ENCODE results near the gene RPS6KA5. TPM values are rescaled to one million over a fixed set of nuclear protein-coding genes. Genes with fewer than 3 reads are reported as not detected.
"Not testable (repeated sequence)": the region's sequence is repeated elsewhere in the genome, so short reads cannot be mapped to it uniquely, and the experiment has no call there.

RPS6KA5 gene
- total RNA-seq, 2 donors from 2014 or later, result 5.3 to 9.6 TPM

- no peaks in the 10 kb centered on the region for H3K9me3 ChIP-seq
- no peak overlapping the region for H3K27ac ChIP-seq
- H3K36me3 ChIP-seq, result no peaks in the 10 kb centered on the region
- TF ChIP-seq CTCF (IDR thresholded peaks at IDR 0.05), result no peak
- H3K27me3 ChIP-seq, result no peaks in the 10 kb centered on the region
- no peak overlapping the region for H3K4me3 ChIP-seq
- DNase-seq (ENCODE audit: low spot score), result no peak
- peaks cover 0 to 9% of the 10 kb centered on the region in 2 donors for H3K4me1 ChIP-seq
Observed at GRCh38 chr14:91032248-91032647, 28.2 kb downstream of the RPS6KA5 start.

GRCh38 chr14:91031666-91032065, 28.8 kb downstream of the RPS6KA5 start:
- no peak overlapping the region for H3K4me3 ChIP-seq
- peaks cover 0 to 9% of the 10 kb centered on the region in 2 donors for H3K4me1 ChIP-seq
- no peak for DNase-seq (ENCODE audit: low spot score)
- no peak overlapping the region for H3K27ac ChIP-seq
- H3K27me3 ChIP-seq, result no peaks in the 10 kb centered on the region
- no peaks in the 10 kb centered on the region for H3K9me3 ChIP-seq
- no peaks in the 10 kb centered on the region for H3K36me3 ChIP-seq
- no peak for TF ChIP-seq CTCF (IDR thresholded peaks at IDR 0.05)

DNA sequence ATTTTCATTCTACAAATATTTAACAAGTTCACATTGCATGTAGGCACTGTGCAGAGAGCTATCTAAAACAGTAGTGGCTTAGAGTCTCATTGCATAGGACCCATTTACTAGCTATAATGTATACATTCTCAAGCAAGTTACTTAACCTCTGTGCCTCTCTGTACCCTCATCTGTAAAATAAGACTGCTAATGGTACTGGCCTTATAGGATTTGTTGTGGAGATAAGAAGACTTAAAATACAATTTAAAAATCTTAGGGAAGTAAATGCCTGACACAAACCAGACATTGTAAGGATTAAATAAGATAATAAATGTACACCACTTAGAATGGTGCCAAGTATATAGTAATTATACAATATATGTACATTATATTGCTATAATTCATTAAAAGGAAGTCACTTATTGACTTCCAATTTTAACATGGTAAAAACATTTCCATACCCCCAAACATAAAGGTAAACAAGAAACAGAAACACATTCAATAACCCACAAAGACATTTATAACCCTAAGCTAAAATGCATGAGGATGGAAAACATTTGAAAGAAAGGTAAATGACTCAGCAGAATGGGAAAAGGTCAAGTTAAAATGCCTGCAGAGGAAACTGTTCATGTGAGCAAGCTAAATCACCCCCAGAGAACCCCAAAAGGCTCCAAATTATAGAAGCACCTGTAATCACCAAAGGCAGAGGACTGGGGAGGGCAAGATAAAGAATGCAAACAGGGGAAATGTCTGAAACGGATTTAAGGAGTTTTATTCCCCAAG, 30.8 kb downstream of the RPS6KA5 start:
- Histone ChIP-seq H3K4me3 (no peak overlapping the region), H3K36me3 (no peaks in the 10 kb centered on the region), H3K4me1 (peaks cover 0 to 9% of the 10 kb centered on the region in 2 donors), H3K27me3 (no peaks in the 10 kb centered on the region), H3K27ac (no peak overlapping the region), H3K9me3 (no peaks in the 10 kb centered on the region)
- DNase-seq (ENCODE audit: low spot score), result no peak
- TF ChIP-seq CTCF (IDR thresholded peaks at IDR 0.05), result no peak

DNA sequence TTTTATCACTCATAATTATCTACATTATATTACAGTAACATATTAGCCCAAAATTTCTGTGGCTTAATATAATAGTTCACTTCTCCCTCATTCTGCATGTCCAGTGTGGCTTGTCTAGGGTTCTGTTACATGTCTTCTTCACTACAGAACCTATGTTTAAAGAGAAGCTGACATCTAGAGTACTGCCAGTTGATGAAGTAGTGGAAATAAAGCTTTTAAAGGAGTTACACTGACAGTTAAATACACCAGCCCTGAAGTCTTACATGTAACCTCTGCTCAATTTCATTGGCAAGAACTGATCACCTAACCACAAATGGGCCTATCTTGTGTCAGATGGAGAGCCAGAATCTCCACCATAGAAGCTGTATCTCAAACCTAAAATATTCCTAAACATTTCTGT, 32.9 kb downstream of the RPS6KA5 start:
- DNase-seq (ENCODE audit: low spot score), result no peak
- no peak for TF ChIP-seq CTCF (IDR thresholded peaks at IDR 0.05)
- H3K4me1 ChIP-seq, result peaks cover 0 to 9% of the 10 kb centered on the region in 2 donors
- H3K4me3 ChIP-seq, result no peak overlapping the region
- H3K27me3 ChIP-seq, result no peaks in the 10 kb centered on the region
- no peaks in the 10 kb centered on the region for H3K36me3 ChIP-seq
- H3K27ac ChIP-seq, result no peak overlapping the region
- H3K9me3 ChIP-seq, result no peaks in the 10 kb centered on the region

DNA sequence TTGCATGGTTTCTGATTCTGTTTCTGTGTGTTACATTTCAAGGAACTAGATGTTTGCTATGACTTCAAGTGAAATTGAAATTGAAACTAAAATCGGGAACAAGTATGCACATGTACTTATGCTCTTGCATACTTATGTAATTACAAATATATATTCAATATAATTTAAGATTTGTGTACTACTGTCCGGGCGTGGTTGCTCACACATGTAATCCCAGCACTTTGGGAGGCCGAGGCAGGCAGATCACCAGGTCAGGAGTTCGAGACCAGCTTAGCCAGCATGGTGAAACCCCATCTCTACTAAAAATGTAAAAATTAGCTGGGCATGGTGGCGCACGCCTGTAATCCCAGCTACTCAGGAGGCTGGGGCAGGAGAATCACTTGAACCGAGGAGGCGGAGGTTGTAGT, 37.8 kb downstream of the RPS6KA5 start:
- H3K27me3 ChIP-seq; H3K27ac ChIP-seq; H3K9me3 ChIP-seq; H3K36me3 ChIP-seq; DNase-seq (ENCODE audit: low spot score); H3K4me1 ChIP-seq: not testable (repeated sequence)
- peak overlapping the region in 1 of 2 donors; percentile 35 for H3K4me3 ChIP-seq

- TF ChIP-seq CTCF (IDR thresholded peaks at IDR 0.05), result no peak
- H3K9me3 ChIP-seq, result no peaks in the 10 kb centered on the region
- H3K27ac ChIP-seq, result no peak overlapping the region
- peak overlapping the region in 1 of 2 donors; percentile 35 for H3K4me3 ChIP-seq
- H3K36me3 ChIP-seq, result no peaks in the 10 kb centered on the region
- no peaks in the 10 kb centered on the region for H3K27me3 ChIP-seq
- no peak for DNase-seq (ENCODE audit: low spot score)
- peaks cover 0 to 3% of the 10 kb centered on the region in 2 donors for H3K4me1 ChIP-seq
Observed at GRCh38 chr14:91021991-91022621, 38.3 kb downstream of the RPS6KA5 start.
